HG02763 (cell line): Measurements from ENCODE around the gene AMPH.
"Not testable (repeated sequence)": the region's sequence is repeated elsewhere in the genome, so short reads cannot be mapped to it uniquely, and the experiment has no call there.

ENCODE experiments used
- ATAC-seq: cut with Tn5 transposase; IDR thresholded peaks from one replicate; pipeline ENCODE4 v1.9.1; 2021; ENCODE audit warnings: mild to moderate bottlenecking, moderate library complexity; ENCODE audit not compliant: unreplicated experiment

Gene AMPH

DNA sequence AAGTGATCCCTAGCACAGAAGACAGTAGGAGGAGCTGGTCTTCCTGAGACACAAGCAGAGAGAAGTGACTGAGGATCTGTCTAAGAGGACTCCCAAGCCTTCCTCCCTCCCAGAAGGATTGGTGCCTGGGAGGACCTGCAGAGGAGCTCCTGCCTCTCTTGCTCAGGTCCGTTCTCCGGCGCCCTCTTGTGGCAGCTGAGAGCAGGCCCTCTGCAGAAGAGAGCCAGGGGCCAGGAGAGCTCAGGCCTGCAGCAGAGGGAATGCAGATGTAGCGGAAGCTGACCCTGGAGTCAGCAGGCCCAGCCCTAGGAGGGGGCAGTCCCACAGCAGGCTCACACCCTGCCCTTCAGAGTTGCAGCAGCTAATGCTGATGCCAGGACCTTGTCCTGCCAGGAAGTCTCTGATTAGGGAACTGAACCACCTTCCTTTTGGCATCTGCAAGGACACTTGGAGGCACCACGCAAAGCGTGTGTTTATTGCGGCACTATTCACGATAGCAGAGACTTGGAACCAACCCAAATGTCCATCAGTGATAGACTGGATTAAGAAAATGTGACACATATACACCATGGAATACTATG is 276.8 kb downstream of the AMPH start:
- ATAC-seq: not testable (repeated sequence)

DNA sequence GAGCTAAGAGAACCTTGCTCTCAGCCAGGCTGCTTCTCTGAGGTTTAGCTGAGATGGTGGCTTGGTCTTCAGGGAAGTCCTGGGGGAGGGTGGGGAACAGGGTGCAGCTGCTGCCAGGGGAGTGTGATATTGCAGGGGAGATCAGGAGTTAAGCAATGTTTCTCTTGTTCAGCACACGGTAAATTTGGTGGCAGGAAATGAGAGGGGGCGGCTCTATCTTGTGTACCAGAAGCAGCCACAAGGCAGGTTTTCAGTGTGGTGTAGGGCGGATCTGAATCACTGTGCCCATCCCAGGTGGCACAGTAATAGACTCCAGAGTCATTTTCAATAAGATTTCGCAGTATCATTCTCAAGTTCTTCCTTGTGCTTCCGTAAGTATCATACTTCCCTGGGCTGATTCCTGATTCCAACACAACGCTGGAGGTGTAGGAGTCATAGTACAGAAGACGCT is 277.7 kb downstream of the AMPH start:
- ATAC-seq: peak; percentile 30

- no peak for ATAC-seq
These were observed 279.6 kb downstream of the AMPH start for GRCh38 chr7:38351601-38352000.

DNA sequence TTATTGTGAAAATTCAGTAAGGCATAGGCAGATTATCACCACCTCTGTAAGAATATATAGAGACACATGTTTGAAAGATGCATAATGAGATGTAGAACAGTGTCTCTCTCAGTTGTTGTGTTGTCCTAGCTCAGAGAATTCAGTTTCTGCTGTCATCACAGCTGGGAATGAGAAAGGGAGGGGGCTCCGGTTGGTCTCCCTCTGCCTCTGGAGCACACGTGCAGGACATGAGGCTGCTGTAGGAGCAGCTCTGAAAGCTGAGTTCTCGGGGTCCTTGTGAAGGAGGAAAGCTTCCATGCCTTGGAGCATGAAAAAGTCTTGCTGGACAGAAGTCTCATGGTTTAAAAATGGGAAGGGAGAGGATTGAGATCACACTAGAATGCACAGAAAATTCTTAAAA is 280.4 kb downstream of the AMPH start:
- not testable (repeated sequence) for ATAC-seq

GRCh38 chr7:38349869-38350583 is 281.1 kb downstream of the AMPH start:
- ATAC-seq: peak; percentile 71

- ATAC-seq: peak; percentile 22
These were observed 281.9 kb downstream of the AMPH start for GRCh38 chr7:38349126-38349795.

DNA sequence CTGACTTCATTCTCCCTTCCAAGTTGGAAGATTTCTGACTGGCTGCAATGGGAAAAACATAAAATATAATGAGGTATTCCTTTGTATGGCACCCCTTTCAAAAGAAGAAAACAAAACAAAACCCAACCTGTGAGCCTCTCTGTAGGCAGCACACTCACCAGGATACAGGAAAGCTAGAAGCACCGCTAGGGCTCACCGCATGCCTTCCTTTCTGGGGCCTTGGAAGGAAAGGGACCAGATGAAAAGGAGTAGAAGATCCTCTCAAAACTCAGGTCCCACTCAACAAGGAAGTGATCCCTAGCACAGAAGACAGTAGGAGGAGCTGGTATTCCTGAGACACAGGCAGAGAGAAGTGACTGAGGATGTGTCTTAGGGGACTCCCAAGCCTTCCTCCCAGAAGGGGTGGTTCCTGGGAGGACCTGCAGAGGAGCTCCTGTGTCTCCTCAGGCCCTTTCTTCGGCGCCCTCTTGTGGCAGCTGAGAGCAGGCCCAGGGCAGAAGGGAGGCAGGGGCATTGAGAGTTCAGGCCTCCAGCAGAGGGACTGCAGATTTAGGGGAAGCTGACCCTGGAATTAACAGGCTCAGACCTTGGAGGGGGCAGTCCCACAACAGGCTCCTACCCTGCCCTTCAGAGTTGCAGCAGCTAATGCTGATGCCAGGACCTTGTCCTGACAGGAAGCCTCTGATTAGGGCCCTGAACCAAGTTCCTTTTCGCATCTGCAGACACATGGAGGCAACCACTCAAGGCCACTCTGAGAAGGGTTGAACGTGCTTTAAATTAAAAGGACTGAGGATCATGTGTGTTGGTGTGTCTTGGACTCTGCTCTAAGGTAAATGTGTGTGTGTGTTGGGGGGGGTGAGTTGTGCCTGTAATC is 285.6 kb downstream of the AMPH start:
- peak; percentile 50 for ATAC-seq

DNA sequence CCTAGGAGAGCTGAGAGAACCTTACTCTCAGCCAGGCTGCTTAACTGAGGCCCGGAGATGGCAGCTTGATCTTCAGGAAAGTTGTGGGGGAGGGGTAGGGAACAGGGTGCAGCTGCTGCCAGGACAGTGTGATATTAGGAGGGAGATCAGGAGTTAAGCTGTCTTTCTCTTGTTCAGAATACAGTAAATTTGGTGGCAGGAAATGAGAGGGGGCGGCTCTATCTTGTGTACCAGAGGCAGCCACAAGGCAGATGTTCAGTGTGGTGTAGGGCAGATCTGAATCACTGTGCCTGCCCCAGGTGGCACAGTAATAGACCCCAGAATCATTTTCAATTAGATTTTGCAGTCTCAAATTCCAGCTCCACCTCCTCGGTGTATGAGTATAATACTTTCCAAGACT is 286.4 kb downstream of the AMPH start:
- ATAC-seq: peak; percentile 39

DNA sequence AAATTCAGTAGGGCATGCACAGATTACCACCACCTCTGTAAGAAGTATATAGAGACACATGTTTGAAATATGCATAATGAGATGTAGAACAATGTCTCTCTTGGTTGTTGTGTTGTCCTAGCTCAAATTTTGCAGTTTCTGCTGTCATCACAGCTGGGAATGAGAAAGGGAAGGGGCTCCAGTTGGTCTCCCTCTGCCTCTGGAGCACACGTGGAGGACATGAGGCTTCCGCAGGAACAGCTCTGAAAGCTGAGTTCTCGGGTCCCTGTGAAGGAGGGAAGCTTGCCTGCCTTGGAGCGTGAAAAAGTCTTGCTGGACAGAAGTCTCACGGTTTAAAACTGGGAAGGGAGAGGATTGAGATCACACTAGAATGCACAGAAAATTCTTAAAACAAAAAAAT is 289.0 kb downstream of the AMPH start:
- ATAC-seq: not testable (repeated sequence)

GRCh38 chr7:38341172-38341705 is 289.9 kb downstream of the AMPH start:
- not testable (repeated sequence) for ATAC-seq

DNA sequence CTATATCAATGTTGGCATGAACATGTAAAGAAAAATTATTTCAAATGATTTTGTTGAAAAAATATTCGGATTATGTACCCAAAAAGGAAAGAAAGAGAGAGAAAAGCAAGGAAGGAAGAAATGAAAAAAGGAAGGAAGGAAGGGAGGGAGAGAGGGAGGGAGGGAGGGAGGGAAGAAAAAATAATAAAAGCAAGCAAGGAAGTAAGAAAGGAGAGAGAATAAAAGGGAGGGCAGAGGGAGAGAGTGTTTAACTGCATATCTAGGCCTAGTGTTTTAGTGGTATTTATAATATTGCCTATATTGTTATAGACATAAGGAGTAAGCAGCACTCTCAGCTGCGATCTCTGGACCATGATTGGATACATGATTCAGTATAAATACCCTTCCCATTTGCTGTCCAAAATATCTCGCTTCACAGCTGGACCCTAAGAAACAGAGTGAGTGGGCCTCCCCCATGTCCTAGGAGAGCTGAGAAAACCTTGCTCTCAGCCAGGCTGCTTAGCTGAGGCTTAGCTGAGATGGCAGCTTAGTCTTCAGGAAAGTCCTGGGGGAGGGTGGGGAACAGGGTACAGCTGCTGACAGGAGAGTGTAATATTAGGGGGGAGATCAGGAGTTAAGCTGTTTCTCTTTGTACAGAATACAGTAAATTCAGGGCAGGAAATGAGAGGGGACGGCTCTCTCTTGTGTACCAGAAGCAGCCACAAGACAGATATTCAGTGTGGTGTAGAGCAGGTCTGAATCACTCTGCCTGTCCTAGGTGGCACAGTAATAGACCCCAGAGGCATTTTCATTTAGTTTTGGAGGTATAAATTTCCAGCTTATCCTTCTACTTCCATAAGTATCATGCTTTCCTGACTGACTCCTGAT is 291.0 kb downstream of the AMPH start:
- ATAC-seq: no peak

- ATAC-seq: not testable (repeated sequence)
These were observed 295.0 kb downstream of the AMPH start for GRCh38 chr7:38336148-38336515.

GRCh38 chr7:38335492-38336147 is 295.6 kb downstream of the AMPH start:
- peak; percentile 97 for ATAC-seq

DNA sequence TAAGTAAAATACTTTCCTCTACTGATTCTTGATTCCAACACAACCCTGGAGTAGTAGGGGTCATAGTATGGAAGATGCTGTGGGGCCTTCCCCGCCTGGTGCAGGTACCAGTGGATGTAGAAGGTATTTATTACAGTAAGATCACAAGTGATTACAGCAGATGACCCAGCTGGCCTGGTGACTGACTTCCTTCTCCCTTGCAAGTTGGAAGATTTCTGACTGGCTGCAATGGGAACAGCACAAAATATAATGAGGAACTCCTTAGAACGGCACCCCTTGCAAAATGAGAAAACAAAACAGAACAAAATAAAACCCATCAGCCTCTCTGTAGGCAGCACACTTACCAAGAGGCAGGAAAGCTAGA is 296.1 kb downstream of the AMPH start:
- ATAC-seq: no peak

GRCh38 chr7:38334163-38334562 is 297.0 kb downstream of the AMPH start:
- no peak for ATAC-seq
